IMR-90 (cell line): ENCODE data around the gene SH2D4B.

Experiments used
- BHLHE40 ChIP-seq: fragments of 150-350 bp; IDR thresholded peaks from 2 replicates; pipeline ENCODE4 v1.6.1; 2016; ENCODE audit warnings: mild to moderate bottlenecking, low read depth, low read length
- POLR2A ChIP-seq: IDR thresholded peaks from 2 replicates; pipeline ENCODE4 v1.6.1; 2012; ENCODE audit warnings: mild to moderate bottlenecking, low read depth, low read length
- TF ChIP-seq, protein P1 (sequence below): conservative IDR thresholded peaks from 2 replicates; pipeline ENCODE4 v1.5.1; 2012; ENCODE audit warnings: mild to moderate bottlenecking, low read depth, low read length, improper control_type of control experiment

- TF ChIP-seq, protein P1, sequence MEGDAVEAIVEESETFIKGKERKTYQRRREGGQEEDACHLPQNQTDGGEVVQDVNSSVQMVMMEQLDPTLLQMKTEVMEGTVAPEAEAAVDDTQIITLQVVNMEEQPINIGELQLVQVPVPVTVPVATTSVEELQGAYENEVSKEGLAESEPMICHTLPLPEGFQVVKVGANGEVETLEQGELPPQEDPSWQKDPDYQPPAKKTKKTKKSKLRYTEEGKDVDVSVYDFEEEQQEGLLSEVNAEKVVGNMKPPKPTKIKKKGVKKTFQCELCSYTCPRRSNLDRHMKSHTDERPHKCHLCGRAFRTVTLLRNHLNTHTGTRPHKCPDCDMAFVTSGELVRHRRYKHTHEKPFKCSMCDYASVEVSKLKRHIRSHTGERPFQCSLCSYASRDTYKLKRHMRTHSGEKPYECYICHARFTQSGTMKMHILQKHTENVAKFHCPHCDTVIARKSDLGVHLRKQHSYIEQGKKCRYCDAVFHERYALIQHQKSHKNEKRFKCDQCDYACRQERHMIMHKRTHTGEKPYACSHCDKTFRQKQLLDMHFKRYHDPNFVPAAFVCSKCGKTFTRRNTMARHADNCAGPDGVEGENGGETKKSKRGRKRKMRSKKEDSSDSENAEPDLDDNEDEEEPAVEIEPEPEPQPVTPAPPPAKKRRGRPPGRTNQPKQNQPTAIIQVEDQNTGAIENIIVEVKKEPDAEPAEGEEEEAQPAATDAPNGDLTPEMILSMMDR = no peak
- no peak for TF ChIP-seq POLR2A
- TF ChIP-seq BHLHE40 = no peak
Measured at GRCh38 chr10:80646366-80646765, 108.7 kb downstream of the SH2D4B start.
